GM12891 (cell line): Measurements from ENCODE around the gene XXYLT1.

Experiments
- DNase-seq: peaks from one replicate; pipeline ENCODE4 v3.0.0; 2011; ENCODE audit warnings: low spot score; ENCODE audit not compliant: insufficient read length
- FAIRE-seq: peaks from 2 replicates; lab custom pipeline; 2011; peaks lifted over from hg19 to GRCh38; lab: Jason Lieb, UNC
- PAX5 ChIP-seq: IDR thresholded peaks from 2 replicates; pipeline ENCODE4 v1.6.1; 2011; ENCODE audit warnings: low read length, moderate library complexity, mild to moderate bottlenecking; ENCODE audit not compliant: insufficient read depth, severe bottlenecking
- POLR2A ChIP-seq: IDR thresholded peaks from 2 replicates; pipeline ENCODE4 v1.6.1; 2011; ENCODE audit warnings: low read depth, low read length, control low read depth
- POLR2AphosphoS5 ChIP-seq: IDR thresholded peaks from 2 replicates; pipeline ENCODE4 v1.6.1; 2011; ENCODE audit warnings: low read depth, low read length, control low read depth
- POU2F2 ChIP-seq: IDR thresholded peaks from 2 replicates; pipeline ENCODE4 v1.6.1; 2011; ENCODE audit warnings: low read depth, mild to moderate bottlenecking, control low read depth, low read length, moderate library complexity
- SPI1 ChIP-seq: IDR thresholded peaks from 2 replicates; pipeline ENCODE4 v1.6.1; 2011; ENCODE audit warnings: low read depth, low read length, control low read depth
- TAF1 ChIP-seq: IDR thresholded peaks from 2 replicates; pipeline ENCODE4 v1.6.1; 2011; ENCODE audit warnings: low read depth, low read length, control low read depth

Gene XXYLT1

DNA sequence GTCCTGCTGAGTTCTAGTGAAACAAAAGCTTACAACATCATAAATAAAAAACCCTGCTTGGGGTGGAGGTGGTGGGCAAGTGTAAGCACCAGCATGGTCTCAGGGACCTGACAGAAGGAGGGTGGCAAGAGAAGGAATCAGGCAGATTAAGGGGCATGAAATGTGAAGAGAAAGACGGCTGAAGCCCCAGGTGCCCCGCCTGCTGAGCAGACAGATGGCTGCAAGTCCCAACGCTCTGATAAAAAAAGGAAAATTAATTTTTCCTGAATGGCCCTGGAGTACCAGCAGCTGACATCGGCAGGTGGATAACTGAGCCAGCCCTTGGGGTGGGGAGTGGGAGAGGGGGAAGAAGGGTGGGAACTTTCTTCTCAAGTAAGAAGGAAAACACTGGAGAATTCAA, 137.9 kb downstream of the XXYLT1 start:
- no peak for DNase-seq
- no peak for FAIRE-seq
- TF ChIP-seq PAX5 (no peak), POU2F2 (no peak), POLR2A (no peak), SPI1 (no peak), TAF1 (no peak), POLR2AphosphoS5 (no peak)

DNA sequence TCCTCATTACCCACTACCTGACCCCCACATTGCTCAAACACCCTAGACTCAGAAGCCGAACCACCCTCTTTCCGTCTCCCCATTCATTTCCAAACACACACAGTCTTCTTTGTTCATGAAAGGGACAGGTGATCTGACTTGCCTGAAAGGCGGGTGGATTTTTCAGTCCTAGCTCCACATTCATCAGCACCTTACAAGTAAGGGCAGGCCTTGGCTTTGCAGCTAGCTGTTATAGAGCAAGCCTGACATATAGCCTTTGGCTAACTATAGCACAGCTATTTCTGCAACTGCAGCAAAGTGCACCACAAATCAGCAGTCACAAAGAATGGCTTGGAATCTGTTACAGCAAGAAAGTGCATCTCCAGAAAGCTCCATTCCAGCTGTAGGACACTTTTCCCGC, 139.8 kb downstream of the XXYLT1 start:
- DNase-seq: no peak
- peak; percentile 58 for FAIRE-seq
- TF ChIP-seq TAF1 (no peak), POLR2A (no peak), PAX5 (no peak), POU2F2 (no peak), POLR2AphosphoS5 (no peak), SPI1 (no peak)

DNA sequence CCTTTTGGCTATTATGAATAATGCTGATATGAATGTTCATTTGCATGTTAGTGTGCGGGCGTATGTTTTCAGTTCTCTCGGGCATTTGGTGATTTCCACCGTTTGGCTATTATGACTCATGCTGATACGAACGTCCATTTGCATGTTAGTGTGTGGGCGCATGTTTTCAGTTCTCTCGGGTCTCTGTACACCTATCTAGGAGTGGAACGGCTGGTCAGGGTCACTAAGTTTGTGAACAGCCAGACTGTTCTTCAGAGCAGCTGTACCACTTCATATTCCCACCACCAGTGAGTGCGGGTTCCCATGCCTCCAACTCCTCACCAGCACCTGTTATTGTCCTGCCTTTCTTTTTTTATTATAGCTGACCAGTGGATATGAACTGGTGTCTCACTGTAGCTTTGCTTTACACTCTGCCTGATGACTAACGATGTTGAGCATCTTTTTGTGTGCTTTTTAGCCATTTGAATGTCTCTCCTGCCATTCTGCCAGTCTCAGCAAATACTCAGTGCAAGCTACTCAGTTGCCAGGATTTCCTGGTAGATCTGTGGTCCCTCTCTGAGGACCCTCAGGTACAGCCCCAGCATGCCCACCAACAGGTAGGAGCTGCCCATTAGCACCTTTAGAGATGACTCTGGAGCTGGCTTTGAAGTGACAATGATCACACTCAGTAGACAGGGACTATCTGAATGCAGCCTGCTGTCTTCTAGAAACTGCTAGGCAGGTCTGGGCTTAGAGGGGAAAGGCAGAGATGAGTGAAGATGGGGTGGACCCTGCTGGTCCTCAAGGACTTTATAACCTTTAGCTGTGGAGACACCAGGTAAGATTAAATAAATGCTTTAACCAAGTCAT, 141.1 kb downstream of the XXYLT1 start:
- FAIRE-seq: peak; percentile 98

DNA sequence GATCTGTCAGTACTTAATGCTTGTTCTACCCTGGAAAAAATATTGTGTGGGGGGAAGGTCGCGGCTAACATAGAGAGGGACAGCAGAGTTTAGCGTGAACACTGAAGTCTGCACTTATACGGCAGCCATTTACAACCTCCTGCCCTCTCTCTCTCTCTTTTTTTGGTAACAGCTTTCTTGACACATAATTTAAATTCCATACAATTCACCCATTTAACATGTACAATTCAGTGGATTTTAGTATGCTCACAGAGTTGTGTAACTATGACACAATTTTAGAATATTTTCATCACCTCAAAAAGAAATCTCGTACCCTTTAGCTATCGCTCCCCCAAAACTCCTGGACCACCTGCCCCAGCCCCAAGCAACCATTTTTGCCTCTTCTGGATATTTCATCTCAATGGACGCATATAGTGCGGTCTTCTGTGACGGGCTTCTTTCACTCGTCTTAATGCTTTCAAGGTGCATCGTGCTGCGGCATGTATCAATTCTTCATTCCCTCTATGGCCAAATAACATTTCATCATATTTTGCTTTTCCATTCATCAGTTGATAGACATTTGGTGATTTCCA, 141.8 kb downstream of the XXYLT1 start:
- FAIRE-seq: peak; percentile 48

More for the DNA sequence above, 141.1 kb downstream of the XXYLT1 start:
- TF ChIP-seq POLR2AphosphoS5 (peak; percentile 69; the same call in 1 of the 2 replicates), TAF1 (0 out of 2 replicates have a peak, but pooled peaks have one; percentile 20), POU2F2 (peak; percentile 100), POLR2A (peak; percentile 73), PAX5 (no peak), SPI1 (peak; percentile 81)
- DNase-seq: no peak

DNA sequence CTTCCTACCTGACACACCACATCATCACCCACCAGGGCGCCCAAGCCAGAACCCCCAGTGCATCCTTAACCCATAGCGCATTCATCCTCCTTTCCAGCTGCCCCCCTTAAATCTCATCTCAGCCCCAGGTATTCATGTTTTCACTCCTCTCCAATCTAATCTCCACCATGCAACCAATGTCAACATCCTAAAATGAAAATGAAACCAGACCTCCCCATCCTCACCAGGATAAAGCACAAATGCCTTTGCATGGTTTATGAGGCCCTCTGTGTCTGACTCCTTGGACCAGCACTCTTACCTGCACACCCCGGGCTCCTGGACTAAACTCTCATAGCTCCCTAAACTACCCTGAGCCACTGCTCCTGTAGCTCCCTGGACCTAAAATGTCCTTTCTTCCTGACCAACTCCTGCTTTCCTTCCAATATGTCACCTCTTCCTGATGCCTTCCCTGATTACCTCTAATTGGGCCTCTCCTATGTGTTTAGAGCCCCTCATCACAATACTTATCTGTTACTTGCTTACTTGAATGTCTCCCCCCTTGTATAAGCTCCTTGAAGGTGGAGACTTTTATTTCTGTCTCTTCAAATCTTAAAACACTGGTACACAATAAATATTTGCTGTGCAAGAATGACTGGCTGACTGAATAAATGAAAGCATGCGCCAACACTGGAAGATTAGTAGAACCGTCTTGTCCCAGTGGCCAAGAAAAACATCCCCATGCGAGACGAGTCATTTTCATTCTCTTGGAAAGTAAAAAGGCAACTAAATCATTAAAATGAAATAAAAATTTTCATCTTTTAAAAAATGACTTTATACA, 142.5 kb downstream of the XXYLT1 start:
- FAIRE-seq (peak; percentile 56), DNase-seq (no peak)

More for the DNA sequence above, 141.8 kb downstream of the XXYLT1 start:
- no peak for DNase-seq
- TF ChIP-seq POU2F2: no peak
- no peak; the same call in 1 of the 2 replicates for TF ChIP-seq TAF1
- no peak for TF ChIP-seq PAX5
- TF ChIP-seq POLR2AphosphoS5: peak; percentile 47
- TF ChIP-seq POLR2A: no peak

DNA sequence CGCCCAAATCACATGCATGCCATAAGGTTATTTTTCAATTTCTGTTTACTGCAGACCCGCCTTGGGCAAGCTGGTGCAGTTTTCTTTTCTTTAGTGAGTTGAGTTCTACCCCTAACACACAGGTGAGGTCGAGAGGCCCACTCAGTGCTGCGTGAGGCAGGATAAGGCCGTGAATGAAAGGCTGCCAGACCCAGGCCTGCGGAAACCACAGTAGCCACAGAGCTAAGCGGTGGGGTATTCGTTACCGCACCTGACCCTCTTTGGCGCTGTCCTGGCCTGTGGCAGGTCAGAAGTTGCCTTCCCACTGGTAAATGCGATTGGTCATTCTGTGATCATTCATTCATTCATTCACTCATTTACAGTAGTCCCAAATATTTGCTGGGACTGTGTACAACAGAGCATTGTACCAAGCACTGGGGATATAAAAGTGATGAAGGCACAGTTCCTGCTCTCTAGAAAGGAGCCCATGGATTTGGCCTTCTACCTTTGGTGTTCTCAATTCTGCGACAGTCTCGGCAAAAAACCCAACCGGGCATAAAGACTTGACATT, 144.8 kb downstream of the XXYLT1 start:
- no peak for FAIRE-seq
- TF ChIP-seq POU2F2 (no peak), PAX5 (no peak), POLR2AphosphoS5 (no peak), TAF1 (no peak), SPI1 (no peak), POLR2A (no peak)
- no peak for DNase-seq

More for the DNA sequence above, 142.5 kb downstream of the XXYLT1 start:
- TF ChIP-seq POLR2AphosphoS5 (no peak), TAF1 (0 out of 2 replicates have a peak, but pooled peaks have one; percentile 4)

DNA sequence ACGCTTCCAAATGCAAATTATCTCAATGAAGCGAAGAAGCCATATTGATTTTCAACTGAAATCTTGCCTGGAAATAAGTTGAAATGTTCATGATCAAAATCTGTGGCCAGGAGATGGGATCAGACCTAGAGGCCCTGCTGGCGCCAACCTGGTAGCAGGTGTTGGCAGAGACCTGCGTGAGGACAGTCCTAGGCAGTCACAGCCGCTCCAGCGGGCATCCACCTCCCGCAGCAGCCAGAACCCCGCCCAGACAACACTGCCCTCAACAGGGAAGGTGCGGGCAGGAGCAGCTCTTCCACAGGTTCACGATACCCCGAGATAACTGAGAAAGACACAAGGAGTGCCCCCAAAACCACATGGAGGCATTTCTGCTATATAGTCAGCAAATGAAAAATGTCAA, 145.3 kb downstream of the XXYLT1 start:
- TF ChIP-seq POU2F2 (no peak), POLR2A (no peak), SPI1 (no peak), POLR2AphosphoS5 (no peak), TAF1 (no peak), PAX5 (no peak)
- no peak for DNase-seq
- no peak for FAIRE-seq

DNA sequence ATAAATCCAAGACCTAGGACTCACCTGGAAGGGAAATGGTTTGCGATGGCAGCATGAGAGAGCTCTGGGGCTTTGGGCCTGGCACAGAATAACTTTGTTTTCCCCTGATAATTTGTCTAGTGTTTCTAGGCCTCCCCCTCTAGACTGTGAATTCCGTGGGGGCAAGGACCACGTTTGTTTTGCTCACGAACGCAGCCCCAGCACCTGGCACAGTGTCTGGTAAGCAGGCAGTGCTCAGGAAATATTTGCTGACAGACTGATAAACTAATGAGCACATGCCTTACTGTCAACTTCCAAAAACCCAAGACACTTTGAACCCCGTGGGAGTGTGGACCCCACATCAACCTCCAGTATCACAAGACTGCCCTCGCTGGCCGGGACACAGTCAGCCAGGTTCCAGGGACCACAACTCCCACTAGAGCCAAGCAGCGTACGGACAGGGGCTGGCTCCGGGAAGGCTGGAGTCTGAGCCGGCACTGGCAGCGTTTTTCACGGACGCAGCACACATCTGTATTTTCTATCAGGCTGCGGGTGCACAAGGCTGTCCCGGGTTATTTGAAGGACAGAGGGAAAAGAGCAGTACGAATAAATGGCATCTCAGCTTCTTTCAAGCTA, 146.5 kb downstream of the XXYLT1 start:
- no peak for TF ChIP-seq PAX5
- TF ChIP-seq TAF1: no peak
- DNase-seq: no peak
- no peak for FAIRE-seq

DNA sequence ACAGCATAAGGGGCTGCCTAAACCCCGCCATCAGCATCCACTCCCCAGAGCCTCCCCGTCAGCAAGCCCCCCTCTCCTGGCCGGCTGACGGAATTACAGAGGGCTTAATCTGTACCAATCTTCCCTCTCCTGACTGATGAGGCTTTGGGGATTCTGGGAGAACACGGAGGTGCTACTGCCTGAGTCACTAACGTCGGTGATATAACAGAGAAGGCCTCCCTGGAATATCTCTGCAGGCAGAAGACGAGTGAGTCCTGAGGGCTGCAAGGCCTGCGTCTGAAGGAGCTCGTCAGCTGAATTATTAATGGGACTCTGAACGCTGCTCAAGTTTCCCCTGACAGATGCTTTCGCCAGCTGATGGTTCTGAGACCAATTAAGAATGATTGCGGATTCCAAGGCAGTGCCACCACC, 147.7 kb downstream of the XXYLT1 start:
- FAIRE-seq (no peak), DNase-seq (no peak)
- TF ChIP-seq PAX5 (no peak), POLR2A (no peak), TAF1 (no peak), POU2F2 (no peak), SPI1 (no peak), POLR2AphosphoS5 (no peak)
